CD14-positive monocyte (primary cell): Measurements from ENCODE around the gene PHLDA2. TPM values are rescaled to one million over a fixed set of nuclear protein-coding genes. Genes with fewer than 3 reads are reported as not detected.

ENCODE experiments used
- DNase-seq, 3 donors: peaks; one replicate each; pipeline ENCODE4 v3.0.0-alpha.2; 2011 to 2022
- H2AFZ ChIP-seq: 2 replicates; pipeline ENCODE4 v1.6.0; 2012; ENCODE audit warnings: mild to moderate bottlenecking, low read depth, low read length, inconsistent platforms; ENCODE audit not compliant: insufficient read depth, poor library complexity, severe bottlenecking
- H3K27ac ChIP-seq, 2 donors: 1 replicate in 1 of 2; 2 replicates in 1 of 2; pipeline ENCODE4 v1.5.1; 2012 to 2013; ENCODE audit warnings: low read length in 2 of 2, control low read depth in 1 of 2, inconsistent platforms in 1 of 2, low read depth in 1 of 2, mild to moderate bottlenecking in 1 of 2
- H3K27me3 ChIP-seq, 2 donors: one replicate each; pipeline versions ENCODE4 v1.6.0 to v1.6.1; 2011 to 2013; ENCODE audit warnings: low read length in 2 of 2; ENCODE audit not compliant: control insufficient read depth in 2 of 2, insufficient read depth in 2 of 2
- H3K36me3 ChIP-seq, 2 donors: replicated peaks in 1 of 2; 1 replicate in 1 of 2; 2 replicates in 1 of 2; pipeline versions ENCODE4 v1.5.1 to v1.6.1; 2012 to 2013; ENCODE audit warnings: low read length in 2 of 2, control low read depth in 1 of 2, inconsistent platforms in 1 of 2, mild to moderate bottlenecking in 1 of 2; ENCODE audit not compliant: insufficient read depth in 2 of 2, control insufficient read depth in 1 of 2
- H3K4me1 ChIP-seq, 2 donors: 1 replicate in 1 of 2; 2 replicates in 1 of 2; pipeline versions ENCODE4 v1.5.1 to v1.6.1; 2012 to 2013; ENCODE audit warnings: low read length in 2 of 2, control low read depth in 1 of 2, inconsistent platforms in 1 of 2, mild to moderate bottlenecking in 1 of 2, moderate library complexity in 1 of 2; ENCODE audit not compliant: insufficient read depth in 2 of 2, control insufficient read depth in 1 of 2
- H3K4me2 ChIP-seq: replicated peaks from 2 replicates; pipeline ENCODE3; 2012; ENCODE audit warnings: low read length, moderate library complexity, mild to moderate bottlenecking; ENCODE audit not compliant: poor library complexity, severe bottlenecking; ENCODE audit errors: extremely low read depth
- H3K4me3 ChIP-seq, 3 experiments: fragments of 200-600 bp in 1 of 3; sonication (generic) in 1 of 3; replicated peaks in 1 of 3; 1 replicate in 2 of 3; 2 replicates in 1 of 3; pipeline ENCODE4 v1.5.1; 2011 to 2013; ENCODE audit warnings: low read length in 3 of 3, mild to moderate bottlenecking in 3 of 3, control low read depth in 2 of 3, low read depth in 2 of 3, inconsistent platforms in 1 of 3, moderate library complexity in 1 of 3
- H3K79me2 ChIP-seq: 2 replicates; pipeline ENCODE4 v1.6.0; 2012; ENCODE audit warnings: mild to moderate bottlenecking, control low read depth, inconsistent platforms, low read length, moderate library complexity; ENCODE audit not compliant: insufficient read depth
- H3K9ac ChIP-seq: 2 replicates; pipeline ENCODE4 v1.6.0; 2017; ENCODE audit warnings: low read length, mild to moderate bottlenecking; ENCODE audit not compliant: insufficient read depth, poor library complexity, severe bottlenecking
- H3K9me3 ChIP-seq, 2 donors: replicated peaks in 1 of 2; 1 replicate in 1 of 2; 2 replicates in 1 of 2; pipeline versions ENCODE4 v1.5.1 to v1.6.1; 2012 to 2013; ENCODE audit warnings: low read length in 2 of 2, control low read depth in 1 of 2; ENCODE audit not compliant: control insufficient read depth in 1 of 2, insufficient read depth in 1 of 2
- H4K20me1 ChIP-seq: 2 replicates; pipeline ENCODE4 v1.6.0; 2012; ENCODE audit warnings: mild to moderate bottlenecking, low read length, control low read depth, moderate library complexity; ENCODE audit not compliant: insufficient read depth
- H3K27ac Mint-ChIP-seq, 7 donors: one replicate each; pipeline ENCODE4 v1.8.0; 2020; ENCODE audit warnings: mild to moderate bottlenecking in 7 of 7, mixed read lengths in 7 of 7, moderate library complexity in 6 of 7, inconsistent platforms in 2 of 7
- H3K27me3 Mint-ChIP-seq, 3 donors: one replicate each; pipeline ENCODE4 v1.8.0; 2021 to 2022; ENCODE audit warnings: low read depth in 3 of 3, mild to moderate bottlenecking in 3 of 3, mixed read lengths in 3 of 3, moderate library complexity in 3 of 3, inconsistent platforms in 1 of 3
- H3K36me3 Mint-ChIP-seq, 2 donors: one replicate each; pipeline ENCODE4 v1.8.0; 2020; ENCODE audit warnings: mixed read lengths in 2 of 2, inconsistent platforms in 1 of 2, mild to moderate bottlenecking in 1 of 2
- H3K4me1 Mint-ChIP-seq: one replicate; pipeline ENCODE4 v1.8.0; 2020; ENCODE audit warnings: mild to moderate bottlenecking, mixed read lengths
- H3K4me3 Mint-ChIP-seq, 2 donors: one replicate each; pipeline ENCODE4 v1.8.0; 2020; ENCODE audit warnings: mild to moderate bottlenecking in 2 of 2, mixed read lengths in 2 of 2, moderate library complexity in 1 of 2
- H3K9me3 Mint-ChIP-seq, 7 donors: one replicate each; pipeline ENCODE4 v1.8.0; 2020 to 2022; ENCODE audit warnings: mixed read lengths in 7 of 7, mild to moderate bottlenecking in 6 of 7, moderate library complexity in 6 of 7, inconsistent platforms in 2 of 7
- CTCF ChIP-seq: fragments of 200-600 bp; IDR thresholded peaks from one replicate; pipeline ENCODE4 v1.8.0; 2022; ENCODE audit warnings: antibody characterized with exemption, mild to moderate bottlenecking
- WGBS: methylation state at CpG from one replicate; pipeline ENCODE4 v1.1.5; 2013; ENCODE audit warnings: missing lambda C conversion rate; ENCODE audit not compliant: insufficient coverage; 5-methylcytosine and 5-hydroxymethylcytosine counted together
- intact Hi-C, 2 donors: fragments of 100-400 bp; cut with micrococcal nuclease; formaldehyde crosslinking; loops; one replicate each; pipeline versions ENCODE4 v1.15.0 to v1.15.1; 2023
- polyA plus RNA-seq, 3 donors: library from polyadenylated mRNA; depleted of rRNA in 1 of 3; unstranded in 2 of 3; stranded (reverse) in 1 of 3; fragments of 300-500 nt in 2 of 3; fragments of >200 nt in 1 of 3; fragmentation: Illumina TruSeq in 2 of 3; gene quantifications; 1 replicate in 2 of 3; 2 replicates in 1 of 3; pipeline ENCODE4 v1.2.3, GENCODE V29; 2012 to 2021

PHLDA2 gene
- polyA plus RNA-seq, 3 donors: 2.6 to 54.5 (median 4.7) TPM

DNA sequence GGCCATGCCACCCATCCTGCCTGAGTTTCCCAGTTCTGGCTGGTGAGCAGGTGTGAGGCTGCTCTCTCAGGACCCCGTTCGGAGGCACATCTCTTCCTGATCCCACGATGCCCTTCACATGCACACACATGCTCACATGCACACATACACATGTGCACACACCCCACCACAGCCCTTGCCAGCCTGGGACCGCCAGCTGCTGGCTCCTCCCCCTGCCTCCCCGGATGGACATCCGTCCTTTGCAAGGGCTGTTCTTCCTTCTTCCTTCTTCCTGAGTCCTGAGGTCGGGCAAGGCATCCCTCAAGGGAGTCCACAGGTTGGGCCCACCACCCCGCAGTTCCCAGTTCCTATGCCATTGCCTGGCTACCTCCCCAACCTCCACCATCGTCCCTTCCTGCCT lies 33.2 kb downstream of the PHLDA2 start:
- H3K27ac ChIP-seq: no peak overlapping the region
- H3K27ac Mint-ChIP-seq: peak overlapping the region in 3 of 7 donors; percentile 28 to 50 (median 35)
- H3K9me3 Mint-ChIP-seq: peaks cover 0 to 2% (median 0%) of the 10 kb centered on the region in 7 donors
- H3K4me3 ChIP-seq: no peak overlapping the region
- peaks cover 57 to 60% of the 10 kb centered on the region in 2 donors for H3K4me1 ChIP-seq
- WGBS: 81% methylated on average over 6 of the region's 9 CpGs
- H3K4me2 ChIP-seq: no peak overlapping the region
- H3K9me3 ChIP-seq: no peaks in the 10 kb centered on the region
- no peaks in the 10 kb centered on the region for H3K27me3 ChIP-seq
- peaks cover 3% of the 10 kb centered on the region for H4K20me1 ChIP-seq
- intact Hi-C loops: loop anchor here in 1 of 2 donors (5.0 kb wide), 1 partner anchor 36 kb away; no protein-coding TSS in a partner anchor
- TF ChIP-seq CTCF: no peak
- H3K36me3 Mint-ChIP-seq: peaks cover 9 to 18% of the 10 kb centered on the region in 2 donors
- H3K9ac ChIP-seq: no peak overlapping the region
- H3K27me3 Mint-ChIP-seq: peaks cover 4 to 13% (median 10%) of the 10 kb centered on the region in 3 donors
- no peak overlapping the region for H2AFZ ChIP-seq
- H3K79me2 ChIP-seq: no peaks in the 10 kb centered on the region
- no peak overlapping the region for H3K4me3 Mint-ChIP-seq
- H3K36me3 ChIP-seq: no peaks in the 10 kb centered on the region
- peaks cover 56% of the 10 kb centered on the region for H3K4me1 Mint-ChIP-seq
- DNase-seq: no peak

- DNase-seq: no peak
- peak overlapping the region in 1 of 7 donors; percentile 60 for H3K27ac Mint-ChIP-seq
- H3K27me3 ChIP-seq: no peaks in the 10 kb centered on the region
- no peaks in the 10 kb centered on the region for H3K79me2 ChIP-seq
- WGBS: 93% methylated on average over 3 of the region's 4 CpGs
- peak overlapping the region in 1 of 2 donors; percentile 21 for H3K4me3 Mint-ChIP-seq
- no peak overlapping the region for H3K27ac ChIP-seq
- H3K4me1 Mint-ChIP-seq: peaks cover 38% of the 10 kb centered on the region
- peaks cover 38 to 39% of the 10 kb centered on the region in 2 donors for H3K4me1 ChIP-seq
- H3K36me3 ChIP-seq: no peaks in the 10 kb centered on the region
- peaks cover 4 to 20% (median 10%) of the 10 kb centered on the region in 3 donors for H3K27me3 Mint-ChIP-seq
- no peak overlapping the region for H3K9ac ChIP-seq
- H3K36me3 Mint-ChIP-seq: peaks cover 9 to 15% of the 10 kb centered on the region in 2 donors
- intact Hi-C loops: no loop called here
- H3K4me2 ChIP-seq: no peak overlapping the region
- H4K20me1 ChIP-seq: peaks cover 3% of the 10 kb centered on the region
- H3K9me3 ChIP-seq: no peaks in the 10 kb centered on the region
- no peak overlapping the region for H2AFZ ChIP-seq
- H3K4me3 ChIP-seq: no peak overlapping the region
- no peak for TF ChIP-seq CTCF
- peaks cover 0 to 2% (median 0%) of the 10 kb centered on the region in 7 donors for H3K9me3 Mint-ChIP-seq
Measured at GRCh38 chr11:2893935-2894334, 35.3 kb downstream of the PHLDA2 start.
